Stimulated activated CD8-positive, alpha-beta memory T cell treated with anti-CD3 and anti-CD28 coated beads, Interleukin-4, amount 100 ng/mL, for 1 hour (primary cell): Measurements from ENCODE around the gene SPINT3.
"Not testable (repeated sequence)": the region's sequence is repeated elsewhere in the genome, so short reads cannot be mapped to it uniquely, and the experiment has no call there.

Source experiments
- DNase-seq, 2 donors: peaks; one replicate each; pipeline ENCODE4 v3.0.0-alpha.2; 2020; ENCODE audit warnings: low read depth in 2 of 2, low spot score in 1 of 2

Gene SPINT3

GRCh38 chr20:45503403-45503802 lies 12.0 kb downstream of the SPINT3 start:
- DNase-seq: no peak

- DNase-seq: no peak
Measured at GRCh38 chr20:45502561-45502960, 12.9 kb downstream of the SPINT3 start.

- no peak for DNase-seq
Measured at GRCh38 chr20:45501600-45501999, 13.8 kb downstream of the SPINT3 start.

GRCh38 chr20:45500022-45500421 lies 15.4 kb downstream of the SPINT3 start:
- DNase-seq: no peak

DNA sequence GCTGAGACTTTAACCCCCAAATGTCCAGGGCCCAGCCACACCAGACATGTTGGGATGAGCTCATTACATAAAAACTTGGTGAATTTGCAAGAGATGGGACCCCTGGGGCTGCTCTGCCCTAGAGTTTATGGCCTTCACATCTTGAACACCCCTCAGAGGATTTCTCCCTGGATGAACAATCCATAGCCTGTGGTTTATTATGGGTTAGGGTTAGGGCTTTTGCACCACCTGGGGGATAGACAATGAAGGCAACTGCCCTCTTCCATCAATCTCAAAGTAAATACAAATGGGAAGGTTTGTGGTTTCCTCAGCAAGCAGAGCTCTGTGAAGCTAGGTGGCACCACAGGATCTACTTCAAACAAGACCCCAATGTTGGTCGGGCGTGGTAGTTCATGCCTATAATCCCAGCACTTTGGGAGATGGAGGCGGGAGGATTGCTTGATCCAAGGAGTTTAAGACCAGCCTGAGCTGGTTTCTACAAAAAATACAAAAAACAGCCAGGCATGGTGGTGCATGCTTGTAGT lies 17.4 kb downstream of the SPINT3 start:
- DNase-seq: no peak

GRCh38 chr20:45496166-45496565 lies 19.3 kb downstream of the SPINT3 start:
- DNase-seq: no peak

DNA sequence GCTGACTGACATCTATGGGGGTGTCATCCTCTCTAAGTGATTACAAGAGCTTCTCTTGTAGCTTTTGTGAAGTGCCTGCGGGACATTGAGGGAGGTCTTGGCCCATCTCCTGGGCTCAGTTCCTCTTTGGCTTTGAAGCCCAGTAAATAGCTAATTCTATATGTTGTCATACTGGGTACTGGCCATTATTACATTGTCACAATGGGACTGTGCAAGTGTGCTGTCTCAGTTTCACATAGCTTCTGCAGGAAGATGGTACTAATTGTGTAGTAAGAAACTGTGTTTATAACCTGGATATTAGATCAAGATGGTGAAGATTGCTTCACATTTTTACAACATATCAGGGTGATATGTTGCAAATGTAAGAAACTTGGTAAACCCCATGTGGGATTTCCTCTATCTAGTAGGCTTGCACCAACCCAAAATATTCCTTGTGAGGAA lies 19.9 kb downstream of the SPINT3 start:
- no peak for DNase-seq

- DNase-seq: no peak
Measured at GRCh38 chr20:45489083-45489531, 26.3 kb downstream of the SPINT3 start.

DNA sequence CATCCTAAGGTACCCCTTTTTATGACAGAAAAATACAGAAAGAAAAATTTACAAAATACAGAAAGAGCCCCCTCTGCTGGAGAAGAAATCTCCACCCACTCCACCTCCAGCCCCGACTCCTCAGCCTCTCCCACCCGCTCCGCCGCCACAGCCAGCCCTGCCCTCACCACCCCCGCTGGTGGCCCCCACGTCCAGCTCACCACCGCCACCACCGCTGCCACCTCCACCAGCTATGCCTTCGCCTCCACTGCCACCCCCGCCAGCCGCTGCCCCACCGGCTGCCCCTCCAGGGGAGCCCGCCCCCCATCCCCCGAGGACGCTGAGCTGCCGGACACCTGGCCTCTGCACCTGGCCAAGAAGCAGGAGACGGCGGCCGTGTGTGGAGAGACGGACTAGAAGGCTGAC lies 28.2 kb downstream of the SPINT3 start:
- no peak for DNase-seq

GRCh38 chr20:45485388-45485787 lies 30.0 kb downstream of the SPINT3 start:
- DNase-seq: no peak

- no peak for DNase-seq
Measured at GRCh38 chr20:45484676-45485075, 30.7 kb downstream of the SPINT3 start.

GRCh38 chr20:45479822-45480221 lies 35.6 kb downstream of the SPINT3 start:
- no peak for DNase-seq

DNA sequence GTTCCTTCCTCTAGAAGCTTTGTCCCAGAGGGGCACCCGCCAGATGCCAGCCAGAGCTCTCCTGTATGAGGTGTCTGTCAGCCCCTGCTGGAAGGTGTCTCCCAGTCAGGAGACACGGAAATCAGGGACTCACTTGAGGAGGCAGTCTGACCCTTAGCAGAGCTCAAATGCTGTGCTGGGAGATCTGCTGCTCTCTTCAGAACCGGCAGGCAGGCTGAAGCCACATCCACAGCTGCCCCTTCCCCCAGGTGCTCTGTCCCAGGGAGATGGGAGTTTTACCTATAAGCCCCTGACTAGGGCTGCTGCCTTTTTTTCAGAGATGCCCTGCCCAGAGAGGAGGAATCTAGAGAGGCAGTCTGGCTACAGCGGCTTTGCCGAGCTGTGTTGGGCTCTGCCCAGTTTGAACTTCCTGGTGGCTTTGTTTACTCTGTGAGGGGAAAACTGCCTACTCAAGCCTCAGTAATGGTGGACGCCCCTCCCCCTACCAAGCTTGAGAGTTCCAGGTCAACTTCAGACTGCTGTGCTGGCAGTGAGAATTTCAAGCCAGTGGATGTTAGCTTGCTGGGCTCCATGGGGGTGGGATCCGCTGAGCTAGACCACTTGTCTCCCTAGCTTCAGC lies 37.8 kb downstream of the SPINT3 start:
- not testable (repeated sequence) for DNase-seq

DNA sequence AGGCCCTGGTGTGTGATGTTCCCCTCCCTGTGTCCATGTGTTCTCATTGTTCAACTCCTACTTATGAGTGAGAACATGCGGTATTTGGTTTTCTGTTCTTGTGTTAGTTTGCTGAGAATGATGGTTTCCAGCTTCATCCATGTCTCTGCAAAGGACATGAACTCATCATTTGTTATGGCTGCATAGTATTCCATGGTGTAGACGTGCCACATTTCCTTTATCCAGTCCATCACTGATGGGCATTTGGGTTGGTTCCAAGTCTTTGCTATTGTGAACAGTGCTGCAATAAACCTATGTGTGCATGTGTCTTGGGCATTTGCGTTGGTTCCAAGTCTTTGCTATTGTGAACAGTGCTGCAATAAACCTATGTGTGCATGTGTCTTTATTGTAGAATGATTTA lies 43.1 kb downstream of the SPINT3 start:
- not testable (repeated sequence) for DNase-seq

GRCh38 chr20:45470937-45471336 lies 44.5 kb downstream of the SPINT3 start:
- no peak for DNase-seq

DNA sequence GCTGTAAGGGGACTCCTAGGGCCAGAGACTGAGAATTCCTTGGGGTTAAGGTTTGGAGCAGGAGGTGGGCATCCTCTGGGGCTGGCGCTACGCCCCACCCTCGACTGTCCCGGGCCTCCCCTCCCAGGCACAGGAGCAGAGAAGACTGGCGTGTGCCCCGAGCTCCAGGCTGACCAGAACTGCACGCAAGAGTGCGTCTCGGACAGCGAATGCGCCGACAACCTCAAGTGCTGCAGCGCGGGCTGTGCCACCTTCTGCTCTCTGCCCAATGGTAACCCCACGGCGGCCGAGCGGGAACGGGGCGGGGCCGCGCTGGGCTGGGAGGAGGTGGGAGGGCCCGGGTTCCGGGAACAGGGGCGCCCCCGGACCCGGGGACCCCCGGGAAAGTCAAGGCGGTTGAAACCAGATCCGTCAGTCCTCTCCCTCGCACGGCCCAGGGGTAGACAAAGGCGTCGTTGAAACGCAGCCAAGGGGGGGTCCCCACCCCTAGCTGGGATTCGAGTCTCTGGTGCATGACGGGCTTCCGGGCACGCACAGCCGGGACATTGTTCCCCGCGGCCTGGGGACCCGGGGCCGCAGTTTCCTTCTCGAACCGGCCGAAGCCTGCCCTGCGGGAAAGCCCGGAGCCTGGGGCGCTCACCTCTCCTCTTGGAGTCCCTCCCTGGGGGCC lies 45.0 kb downstream of the SPINT3 start:
- DNase-seq: no peak

DNA sequence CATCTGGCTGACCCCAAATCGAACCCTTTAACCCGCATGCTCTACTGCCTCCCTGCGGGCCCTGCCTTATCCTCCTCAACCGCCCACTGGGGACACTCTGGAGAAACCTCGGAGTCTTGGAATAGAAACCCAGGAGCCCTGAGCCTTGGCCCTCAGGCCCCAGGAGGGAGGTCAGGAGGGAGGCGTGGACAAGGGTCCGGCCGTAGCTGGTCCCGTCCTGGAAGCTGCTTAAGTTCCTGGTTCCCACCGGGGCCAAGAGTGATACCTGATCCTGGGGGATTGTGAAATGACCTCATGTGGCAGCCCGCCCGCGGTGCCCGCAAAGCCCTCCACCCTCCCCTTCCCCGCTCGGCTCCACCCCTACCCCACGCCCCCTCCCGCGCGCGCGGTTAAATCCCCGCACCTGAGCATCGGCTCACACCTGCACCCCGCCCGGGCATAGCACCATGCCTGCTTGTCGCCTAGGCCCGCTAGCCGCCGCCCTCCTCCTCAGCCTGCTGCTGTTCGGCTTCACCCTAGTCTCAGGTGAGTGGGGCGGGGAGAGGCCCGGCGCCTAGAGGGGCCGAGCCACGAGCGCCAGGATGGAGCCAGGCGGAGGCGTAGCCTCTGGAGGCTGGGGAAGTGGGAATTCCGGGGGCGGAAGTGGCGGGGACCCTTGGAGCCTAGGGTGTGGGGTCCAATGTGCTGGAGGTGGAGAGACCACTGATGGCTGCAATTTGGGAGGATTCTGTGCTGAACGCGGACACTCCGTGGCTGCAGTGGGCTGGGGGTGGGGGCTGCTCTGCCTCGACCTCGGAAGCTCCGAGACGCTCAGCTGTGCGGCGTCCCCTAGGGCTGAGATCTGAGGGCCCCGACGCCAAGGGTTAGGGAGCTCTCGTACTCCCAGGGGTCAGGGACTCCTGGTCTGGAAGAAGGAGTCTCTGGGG lies 45.8 kb downstream of the SPINT3 start, which contains the start of gene WFDC2:
Gene WFDC2, plus strand, starts transcription at position 418 of the 926 bp plus-strand sequence. Its CDS starts 29 bp downstream, at position 447.
- no peak for DNase-seq

DNA sequence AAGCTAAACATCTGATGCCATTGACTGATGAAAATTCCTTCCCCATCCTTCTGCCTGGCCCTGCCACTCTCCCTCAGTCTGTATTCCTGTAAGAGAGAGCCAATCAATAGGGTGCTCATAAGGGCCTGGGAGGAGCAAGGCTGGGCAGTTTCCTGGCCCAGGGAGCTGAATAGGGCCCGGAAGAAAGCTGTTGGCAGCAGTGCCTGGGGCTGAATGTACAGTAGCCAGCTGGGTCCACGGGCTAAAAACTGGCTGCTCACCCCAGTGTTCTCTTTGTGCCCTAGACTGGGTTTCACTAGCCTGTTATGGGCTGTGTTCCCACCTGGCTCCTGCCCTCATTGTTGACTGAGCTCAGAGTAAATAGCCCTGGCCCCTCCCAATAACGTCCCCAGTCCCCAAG lies 47.6 kb downstream of the SPINT3 start:
- no peak for DNase-seq

DNA sequence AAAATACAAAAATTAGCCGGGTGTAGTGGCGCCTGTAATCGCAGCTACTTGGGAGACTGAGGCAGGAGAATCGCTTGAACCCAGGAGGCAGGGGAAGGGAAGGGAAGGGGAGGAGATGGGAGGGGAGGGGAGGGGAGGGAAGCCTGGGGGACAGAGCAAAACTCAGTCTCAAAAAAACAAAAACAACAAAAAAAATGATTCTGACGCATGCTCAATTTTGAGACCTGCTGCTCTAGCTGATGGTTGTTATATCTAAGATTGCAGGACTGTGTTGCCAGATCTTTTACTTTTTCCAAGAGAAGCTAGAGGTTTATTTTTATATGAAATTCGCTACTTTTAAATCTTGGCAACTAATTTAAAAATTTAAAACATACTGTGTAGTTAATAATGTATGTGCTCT lies 48.2 kb downstream of the SPINT3 start:
- DNase-seq: no peak

DNA sequence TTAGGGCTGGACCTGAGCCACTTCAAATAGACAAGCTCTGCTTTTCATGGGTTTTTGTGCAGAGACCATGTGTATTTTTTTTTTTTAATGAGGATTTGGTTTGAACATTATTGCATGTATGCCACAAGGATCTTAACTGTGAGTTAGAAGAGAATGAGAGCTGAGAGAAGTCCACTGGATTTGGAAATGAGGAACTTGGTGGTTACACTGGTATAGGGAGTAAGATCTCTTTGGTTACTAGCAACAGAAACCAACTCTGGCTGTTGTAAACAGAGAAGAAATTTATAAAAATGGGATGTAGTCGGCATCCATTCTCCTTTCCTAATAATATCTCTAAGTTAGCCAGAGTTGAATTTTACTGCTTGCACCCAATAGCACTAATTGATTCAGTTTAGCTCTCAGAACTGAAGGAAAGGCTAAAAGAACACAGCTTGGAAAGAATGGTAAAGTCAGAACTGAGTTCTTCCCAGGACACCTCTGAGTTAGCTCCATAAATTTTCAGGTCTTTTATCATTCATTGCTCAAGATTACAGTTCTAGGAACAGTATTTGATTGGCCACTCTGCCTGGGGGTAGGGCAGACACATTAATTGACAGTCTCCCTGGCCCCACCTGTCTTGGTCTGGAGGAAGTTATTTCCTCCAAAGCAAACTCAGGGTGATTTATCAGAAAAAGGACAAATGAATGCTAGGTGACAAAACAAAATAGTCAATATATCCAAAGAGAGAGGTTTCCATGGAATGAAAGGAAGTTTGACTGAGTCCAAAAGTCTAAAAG lies 49.7 kb downstream of the SPINT3 start:
- DNase-seq: no peak

DNA sequence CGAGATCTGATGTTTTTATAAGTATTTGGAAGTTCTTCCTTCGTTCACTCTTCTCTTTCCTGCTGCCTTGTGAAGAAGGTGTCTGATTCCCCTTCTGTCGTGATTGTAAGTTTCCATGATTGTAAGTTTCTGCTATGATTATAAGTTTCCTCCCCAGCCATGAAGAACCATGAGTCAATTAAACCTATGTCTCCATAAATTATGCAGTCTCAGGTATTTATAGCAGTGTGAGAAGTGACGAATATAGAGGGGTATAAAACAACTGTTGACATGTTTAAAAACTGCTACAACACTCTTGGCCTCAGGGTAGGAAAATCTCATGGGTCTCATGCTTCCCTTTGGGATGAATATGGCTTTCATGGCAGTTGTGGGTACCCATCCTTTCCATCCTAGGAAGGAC lies 51.7 kb downstream of the SPINT3 start:
- DNase-seq: no peak
